ENCODE data around the gene CEP131. TPM values are rescaled to one million over a fixed set of nuclear protein-coding genes. Genes with fewer than 3 reads are reported as not detected.

The CEP131 gene
- total and polyA plus RNA-seq, 2 of the 4 experiments (the other 2 are of a cell fraction) = 4.8 to 9.6 TPM

- Histone ChIP-seq H4K5ac (ENCODE audit: low read depth, low read length) (no peak overlapping the region), H3K9me1 (ENCODE audit: insufficient read depth, low read length) (peaks cover 7% of the 10 kb centered on the region), H3K4me2 (ENCODE audit: low read depth, low read length) (no peak overlapping the region), H3K27ac (ENCODE audit: insufficient read depth, low read length) (no peak overlapping the region), H3K14ac (replicated peaks; ENCODE audit: low read depth, low read length) (no peak overlapping the region), H4K20me1 (ENCODE audit: insufficient read depth, low read length) (peaks cover 22% of the 10 kb centered on the region), H3K27me3 (ENCODE audit: control insufficient read depth, insufficient read depth, low read length) (no peaks in the 10 kb centered on the region), H2BK5ac (ENCODE audit: low read depth, low read length, poor library complexity, severe bottlenecking) (no peak overlapping the region), H3K79me1 (ENCODE audit: low read depth in 1 of 2, low read length in 2 of 2) (peaks cover 9 to 18% of the 10 kb centered on the region in 2 experiments; a peak in 3 of 4 replicates), H2BK15ac (ENCODE audit: low read depth, low read length) (no peak overlapping the region), H2BK120ac (ENCODE audit: low read depth, low read length) (no peak overlapping the region), H2AK5ac (ENCODE audit: low read depth, low read length) (no peak overlapping the region), H3K4me1 (ENCODE audit: control insufficient read depth, insufficient read depth, low read length) (peaks cover 12% of the 10 kb centered on the region), H4K91ac (ENCODE audit: insufficient read depth, low read depth, low read length) (no peak overlapping the region), H3K18ac (ENCODE audit: low read depth, low read length) (no peak overlapping the region), H3K4ac (ENCODE audit: low read depth, low read length) (no peak overlapping the region), H3K9ac (ENCODE audit: low read depth, low read length) (no peak overlapping the region), H3K9me3 (ENCODE audit: control insufficient read depth, insufficient read depth, low read length) (no peaks in the 10 kb centered on the region), H3K23ac (ENCODE audit: low read depth, low read length) (no peak overlapping the region), H2BK20ac (ENCODE audit: low read depth, low read length) (no peak overlapping the region), H2AK9ac (replicated peaks; ENCODE audit: low read depth, low read length, poor library complexity) (no peak overlapping the region), H3K36me3 (ENCODE audit: control insufficient read depth, insufficient read depth, low read length) (peaks cover 27% of the 10 kb centered on the region), H3K56ac (ENCODE audit: extremely low read depth, insufficient read depth, low read length) (no peak overlapping the region), H4K8ac (ENCODE audit: low read depth in 2 of 2, low read length in 2 of 2) (no peak overlapping the region), H2AFZ (replicated peaks; ENCODE audit: low read length, poor library complexity) (no peak overlapping the region), H3K4me3 (ENCODE audit: insufficient read depth, low read depth, low read length) (no peak overlapping the region)
- TF ChIP-seq MAFK (IDR thresholded peaks at IDR 0.05; ENCODE audit: low read depth, low read length) (no peak), CTCF (conservative IDR thresholded peaks at IDR 0.05; ENCODE audit: low read depth, low read length) (no peak), MXI1 (IDR thresholded peaks at IDR 0.05; ENCODE audit: borderline replicate concordance, low read depth, low read length) (no peak), NFE2L2 (IDR thresholded peaks at IDR 0.05; ENCODE audit: low read depth, low read length) (no peak), CHD1 (IDR thresholded peaks at IDR 0.05; ENCODE audit: low read depth, low read length) (no peak), RAD21 (IDR thresholded peaks at IDR 0.05; ENCODE audit: low read length) (no peak), MAZ (IDR thresholded peaks at IDR 0.05; ENCODE audit: borderline replicate concordance, low read depth, low read length) (no peak), SMC3 (IDR thresholded peaks at IDR 0.05; ENCODE audit: low read depth, low read length) (no peak), BHLHE40 (IDR thresholded peaks at IDR 0.05; ENCODE audit: low read depth, low read length) (no peak), FOS (IDR thresholded peaks at IDR 0.05; ENCODE audit: low read depth, low read length) (no peak), RFX5 (IDR thresholded peaks at IDR 0.05; ENCODE audit: low read depth, low read length) (no peak), RCOR1 (IDR thresholded peaks at IDR 0.05; ENCODE audit: insufficient replicate concordance, low read length) (no peak), CEBPB (IDR thresholded peaks at IDR 0.05; ENCODE audit: low read depth, low read length) (no peak), POLR2A (IDR thresholded peaks at IDR 0.05; ENCODE audit: low read depth, low read length) (no peak), USF2 (IDR thresholded peaks at IDR 0.05; ENCODE audit: low read depth, low read length) (no peak), ELK1 (IDR thresholded peaks at IDR 0.05; ENCODE audit: borderline replicate concordance, low read depth, low read length) (no peak)
- no TSS peak for BruUV-seq (replicated peaks)
- intact Hi-C loops (cut with micrococcal nuclease) = no loop called here
- DNase-seq = no peak
- CTCF ChIA-PET = interaction anchor here (1.2 kb wide), 1 partner anchor 232 kb away, joined by 6 read pairs; no protein-coding TSS in a partner anchor
- in situ Hi-C loops (cut with MboI; ENCODE audit: low sequenced_read_pairs) = no loop called here
- dilution Hi-C loops (cut with HindIII; ENCODE audit: low sequenced_read_pairs, unreplicated experiment) = no loop called here
- no CpG with 5 or more reads among the region's 15 CpGs for WGBS, 2 experiments (ENCODE audit: extremely low coverage in 2 of 2, insufficient read length in 1 of 2)
- POLR2A ChIA-PET (ENCODE audit: unreplicated experiment) = no interaction called here
- ATAC-seq (ENCODE audit: low read depth) = no peak
These were observed 29.7 kb upstream of the CEP131 start for GRCh38 chr17:81252326-81252986.

Data from IMR-90 (cell line).